K562 (cell line): Measurements from ENCODE around the gene LAMA5. TPM values are rescaled to one million over a fixed set of nuclear protein-coding genes. Genes with fewer than 3 reads are reported as not detected.

Experiments
- ATAC-seq: fragments of 200-7000 bp; cut with Tn5 transposase; 3 replicates; pipeline ENCODE4 v1.9.1; 2020; ENCODE audit warnings: moderate library complexity
- BruUV-seq: library from RNA; stranded (reverse); fragments of 400-500 nt; replicated peaks from 2 replicates; lab custom pipeline; 2021; lab: Mats Ljungman, UMichigan
- CTCF ChIA-PET: fragments of 300-600 bp; formaldehyde crosslinking; extraction: SDS; loops from one replicate; lab custom pipeline; 2021; ENCODE audit warnings: low intra/inter-chr PET ratio; lab: Yijun Ruan, JAX
- POLR2A ChIA-PET: fragments of 300-600, 350-650 bp; sonication (Branson Sonifier 250); formaldehyde crosslinking; extraction: SDS; loops from one replicate; lab custom pipeline; 2021; ENCODE audit warnings: antibody characterized with exemption, inconsistent platforms; lab: Yijun Ruan, JAX
- DNase-seq, 4 experiments: peaks; one replicate each; pipeline versions ENCODE4 v3.0.0 to v3.0.0-alpha.2; 2011 to 2018; ENCODE audit warnings: low spot score in 3 of 4, mixed read lengths in 3 of 4; ENCODE audit errors: extremely low read depth in 1 of 4
- FAIRE-seq: peaks from 2 replicates; lab custom pipeline; 2011; peaks lifted over from hg19 to GRCh38; lab: Jason Lieb, UNC
- H2AFZ ChIP-seq: 2 replicates; pipeline ENCODE4 v1.6.0; 2011; ENCODE audit warnings: low read depth, low read length, control low read depth, inconsistent platforms
- H3K27ac ChIP-seq: fragments of 200-600 bp; 3 replicates; pipeline ENCODE4 v1.8.0; 2011; ENCODE audit warnings: low read depth, mild to moderate bottlenecking, control low read depth, inconsistent platforms, low read length, moderate library complexity, mixed read lengths; ENCODE audit errors: extremely low read depth
- H3K27me3 ChIP-seq, 2 experiments: fragments of 300-600 bp in 1 of 2; 2 replicates in 1 of 2; 3 replicates in 1 of 2; pipeline versions ENCODE4 v1.6.0 to v1.8.0; 2011; ENCODE audit warnings: inconsistent platforms in 2 of 2, low read length in 2 of 2, mild to moderate bottlenecking in 1 of 2, mixed read lengths in 1 of 2, moderate library complexity in 1 of 2; ENCODE audit not compliant: control insufficient read depth in 2 of 2, insufficient read depth in 2 of 2
- H3K36me3 ChIP-seq: fragments of 300-600 bp; 3 replicates; pipeline ENCODE4 v1.8.0; 2011; ENCODE audit warnings: mild to moderate bottlenecking, low read length, inconsistent platforms; ENCODE audit not compliant: control insufficient read depth, insufficient read depth
- H3K4me1 ChIP-seq, 2 experiments: fragments of 200-600 bp in 1 of 2; replicated peaks in 1 of 2; 2 replicates in 1 of 2; 3 replicates in 1 of 2; pipeline versions ENCODE4 v1.5.1 to v1.8.0; 2011; ENCODE audit warnings: inconsistent platforms in 2 of 2, low read length in 2 of 2, mild to moderate bottlenecking in 1 of 2, mixed read lengths in 1 of 2, moderate library complexity in 1 of 2; ENCODE audit not compliant: control insufficient read depth in 2 of 2, insufficient read depth in 2 of 2
- H3K4me2 ChIP-seq: 2 replicates; pipeline ENCODE4 v1.6.1; 2011; ENCODE audit warnings: low read length, control low read depth, inconsistent platforms, mixed read lengths; ENCODE audit not compliant: insufficient read depth
- H3K4me3 ChIP-seq: fragments of 200-600 bp; sonication (generic), shearing (Covaris generic); 2 replicates; pipeline ENCODE4 v1.5.1; 2016; ENCODE audit warnings: control low read depth, inconsistent platforms
- H3K79me2 ChIP-seq: fragments of 200-600 bp; 3 replicates; pipeline ENCODE4 v1.8.0; 2011; ENCODE audit warnings: low read length, inconsistent platforms; ENCODE audit not compliant: control insufficient read depth, insufficient read depth
- H3K9ac ChIP-seq, 2 experiments: 2 replicates each; pipeline versions ENCODE4 v1.6.0 to v1.6.1; 2011; ENCODE audit warnings: low read depth in 2 of 2, low read length in 2 of 2, control low read depth in 1 of 2, inconsistent platforms in 1 of 2, mild to moderate bottlenecking in 1 of 2, mixed read lengths in 1 of 2; ENCODE audit not compliant: insufficient read depth in 1 of 2
- H3K9me1 ChIP-seq: one replicate; pipeline ENCODE4 v1.6.0; 2011; ENCODE audit warnings: inconsistent platforms, mild to moderate bottlenecking, low read length, moderate library complexity; ENCODE audit not compliant: control insufficient read depth, insufficient read depth
- H3K9me3 ChIP-seq: replicated peaks from 2 replicates; pipeline ENCODE4 v1.5.1; 2011; ENCODE audit warnings: low read depth, low read length, inconsistent platforms; ENCODE audit not compliant: control insufficient read depth, insufficient read depth
- H4K20me1 ChIP-seq: replicated peaks from 2 replicates; pipeline ENCODE4 v1.6.1; 2011; ENCODE audit warnings: low read length, inconsistent platforms, mixed read lengths; ENCODE audit not compliant: control insufficient read depth, insufficient read depth
- CBFA2T3 ChIP-seq: fragments of 450-650 bp; IDR thresholded peaks from 2 replicates; pipeline ENCODE4 v1.6.1; 2017
- CREM ChIP-seq: IDR thresholded peaks from 2 replicates; pipeline ENCODE4 v1.6.1; 2014; ENCODE audit warnings: antibody characterized with exemption, low read depth
- CTBP1 ChIP-seq: fragments of 450-650 bp; IDR thresholded peaks from 2 replicates; pipeline ENCODE4 v1.6.1; 2016; ENCODE audit warnings: borderline replicate concordance
- EGR1 ChIP-seq: fragments of 450-650 bp; conservative IDR thresholded peaks from 2 replicates; pipeline ENCODE4 v1.6.1; 2017; ENCODE audit warnings: mild to moderate bottlenecking
- ESRRA ChIP-seq: fragments of 450-650 bp; IDR thresholded peaks from 2 replicates; pipeline ENCODE4 v1.6.1; 2014; ENCODE audit warnings: low read depth, mild to moderate bottlenecking, moderate library complexity, borderline replicate concordance
- EWSR1 ChIP-seq: fragments of 450-650 bp; IDR thresholded peaks from 2 replicates; pipeline ENCODE4 v1.6.1; 2018; ENCODE audit warnings: borderline replicate concordance, mild to moderate bottlenecking, low read depth, moderate library complexity; ENCODE audit not compliant: partially characterized antibody
- FOSL1 ChIP-seq: fragments of 200-800 bp; sonication (Bioruptor generic); conservative IDR thresholded peaks from 2 replicates; pipeline ENCODE4 v1.6.1; 2016; ENCODE audit warnings: missing genetic modification characterization, missing compliant biosample characterization
- FOXM1 ChIP-seq, 2 experiments: fragments of 450-650 bp in 1 of 2; sonication (generic) in 1 of 2; formaldehyde crosslinking in 1 of 2; IDR thresholded peaks; 2 replicates each; pipeline versions ENCODE4 v1.6.1 to v1.9.0; 2017 to 2022; ENCODE audit warnings: low read depth in 2 of 2, mild to moderate bottlenecking in 2 of 2, missing genetic modification reagents in 1 of 2, moderate library complexity in 1 of 2
- HDAC8 ChIP-seq: fragments of 450-650 bp; IDR thresholded peaks from 2 replicates; pipeline ENCODE4 v1.6.1; 2016; ENCODE audit warnings: mild to moderate bottlenecking, missing genetic modification characterization, moderate library complexity, missing compliant biosample characterization
- HMG20B ChIP-seq: fragments of 250-450 bp; sonication (Bioruptor Pico); IDR thresholded peaks from 2 replicates; pipeline ENCODE4 v1.5.0; 2021; ENCODE audit warnings: mild to moderate bottlenecking
- JUND ChIP-seq, 2 experiments: IDR thresholded peaks; 2 replicates in 1 of 2; 3 replicates in 1 of 2; pipeline ENCODE4 v1.6.1; 2011; ENCODE audit warnings: borderline replicate concordance in 2 of 2, low read depth in 2 of 2, low read length in 2 of 2, improper control_type of control experiment in 1 of 2, missing biosample characterization in 1 of 2, missing genetic modification characterization in 1 of 2, missing genetic modification reagents in 1 of 2
- MTA1 ChIP-seq: fragments of 450-650 bp; IDR thresholded peaks from 2 replicates; pipeline ENCODE4 v1.6.1; 2017; ENCODE audit warnings: borderline replicate concordance
- NFE2 ChIP-seq: IDR thresholded peaks from 2 replicates; pipeline ENCODE4 v1.6.1; 2014; ENCODE audit warnings: antibody characterized with exemption, low read depth
- NR2C1 ChIP-seq, 2 experiments: fragments of 450-650 bp; IDR thresholded peaks; 2 replicates each; pipeline ENCODE4 v1.6.1; 2017; ENCODE audit warnings: mild to moderate bottlenecking in 2 of 2, antibody characterized with exemption in 1 of 2, inconsistent platforms in 1 of 2, missing compliant biosample characterization in 1 of 2, missing genetic modification characterization in 1 of 2
- POLR2G ChIP-seq: fragments of 200-400 bp; formaldehyde crosslinking; IDR thresholded peaks from 2 replicates; pipeline ENCODE4 v1.6.1; 2017; ENCODE audit warnings: low read depth, mild to moderate bottlenecking, antibody characterized with exemption, low read length, moderate library complexity
- SMARCE1 ChIP-seq: fragments of 450-650 bp; IDR thresholded peaks from 2 replicates; pipeline ENCODE4 v1.7.1; 2016; ENCODE audit warnings: mild to moderate bottlenecking
- SP2 ChIP-seq: IDR thresholded peaks from 2 replicates; pipeline ENCODE4 v1.6.1; 2011; ENCODE audit warnings: mild to moderate bottlenecking, low read depth, low read length, moderate library complexity; ENCODE audit not compliant: poor library complexity, severe bottlenecking; ENCODE audit errors: extremely low read depth
- ZBTB7A ChIP-seq: IDR thresholded peaks from 2 replicates; pipeline ENCODE4 v1.6.1; 2011; ENCODE audit warnings: low read depth, mild to moderate bottlenecking, low read length, moderate library complexity, borderline replicate concordance; ENCODE audit not compliant: control insufficient read depth
- ZNF23 ChIP-seq: fragments of 250-450 bp; sonication (Bioruptor Pico); IDR thresholded peaks from 2 replicates; pipeline ENCODE4 v1.4.0; 2020; ENCODE audit warnings: mild to moderate bottlenecking
- ZNF444 ChIP-seq: fragments of 250-450 bp; sonication (Bioruptor Pico); IDR thresholded peaks from 2 replicates; pipeline ENCODE4 v1.4.0; 2020; ENCODE audit warnings: mild to moderate bottlenecking, moderate library complexity
- WGBS: fragments of 100-300 bp; shearing (Covaris generic); methylation state at CpG from one replicate; pipeline ENCODE4 v1.1.6; 2016; ENCODE audit warnings: low coverage, mixed read lengths; ENCODE audit not compliant: insufficient coverage; ENCODE audit errors: missing lambda C conversion rate; 5-methylcytosine and 5-hydroxymethylcytosine counted together
- in situ Hi-C: fragments of 300-500 bp; cut with MboI; formaldehyde crosslinking; loops from 4 replicates; pipeline ENCODE4 v1.15.0; 2018; ENCODE audit warnings: inconsistent platforms, mixed read lengths
- intact Hi-C: fragments of 100-400 bp; cut with micrococcal nuclease; formaldehyde crosslinking; loops from 2 replicates; pipeline ENCODE4 v1.14.2; 2022
- polyA plus RNA-seq, 8 experiments: library from polyadenylated mRNA; depleted of rRNA in 4 of 8; stranded (reverse) in 5 of 8; unstranded in 3 of 8; fragments of >200 nt; fragmentation: Nextera tagmentation in 2 of 8; fragmentation: Illumina TruSeq in 1 of 8; extraction: Ambion mirVana in 2 of 8; extraction: Trizol in 1 of 8; gene quantifications; 2 replicates each; pipeline versions ENCODE4 v1.2.1 to v1.2.3, GENCODE V29; 2011 to 2014; ENCODE audit warnings: inconsistent platforms in 1 of 8, missing spikeins in 1 of 8
- total RNA-seq, 7 experiments: library from RNA; depleted of rRNA in 6 of 7; stranded (reverse); fragments of >200 nt in 6 of 7; fragmentation: Illumina TruSeq in 2 of 7; extraction: Trizol in 2 of 7; gene quantifications; 2 replicates each; pipeline versions ENCODE4 v1.2.1 to v1.2.3, GENCODE V29; 2011 to 2021; ENCODE audit warnings: low replicate concordance in 1 of 7
- TF ChIP-seq, protein P1 (sequence below): sonication (generic); formaldehyde crosslinking; IDR thresholded peaks from 2 replicates; pipeline ENCODE4 v1.9.0; 2022; ENCODE audit warnings: mild to moderate bottlenecking, missing genetic modification reagents

LAMA5 gene
- total and polyA plus RNA-seq, 9 of the 15 experiments (the other 6 are each of a cell fraction or from before 2014, with no cell fraction given) = 0.31 to 101 (median 7.8) TPM

DNA sequence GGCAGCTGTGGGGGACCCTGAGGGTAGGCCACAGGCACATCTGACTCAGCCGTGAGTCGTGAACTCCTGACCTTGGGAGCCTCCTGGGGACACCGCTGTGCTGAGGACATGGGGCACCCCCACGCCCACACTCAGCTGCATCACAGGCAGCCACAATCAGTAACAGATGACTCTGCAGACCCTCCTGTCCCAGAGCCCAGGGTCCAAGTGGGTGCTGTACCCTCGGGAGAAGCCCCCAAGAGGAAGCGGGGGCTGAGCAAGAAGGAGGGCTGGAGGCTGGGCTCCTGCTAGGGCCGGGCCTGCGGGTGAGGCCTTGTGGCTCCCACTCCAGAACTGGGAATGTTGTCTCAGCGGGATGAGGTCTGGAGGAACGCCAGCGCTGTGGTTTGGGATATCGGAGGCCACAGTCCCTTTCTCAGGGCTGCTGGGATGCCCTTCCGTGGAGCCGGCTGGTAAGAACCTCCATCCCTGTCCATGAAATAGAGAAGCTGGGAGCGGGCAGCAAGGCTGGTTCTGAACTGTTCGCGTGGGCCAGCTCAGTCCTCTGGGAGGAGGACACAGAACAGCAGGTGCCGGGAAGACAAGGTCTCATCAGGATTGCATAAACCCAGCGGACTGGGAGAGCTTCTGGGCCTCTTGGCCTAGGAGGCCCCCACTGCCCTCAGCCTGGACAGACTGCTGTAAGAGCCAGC is 3.1 kb upstream of the LAMA5 start:
- WGBS = 55% methylated on average over 19 of the region's 19 CpGs
- no peaks in the 10 kb centered on the region for H3K9me3 ChIP-seq
- DNase-seq (peak; percentile 45 to 64 (median 48)), FAIRE-seq (peak; percentile 79), ATAC-seq (no peak)
- H3K4me2 ChIP-seq = 0 out of 2 replicates have a peak overlapping the region, but pooled peaks have one; percentile 5
- H3K4me3 ChIP-seq = no peak overlapping the region
- H3K4me1 ChIP-seq = peaks cover 39 to 91% of the 10 kb centered on the region in 2 experiments
- H3K27ac ChIP-seq = no peak overlapping the region
- H3K36me3 ChIP-seq = 0 out of 3 replicates have a peak, but pooled peaks cover under 1% of the 10 kb centered on the region
- H2AFZ ChIP-seq = no peak overlapping the region
- H3K79me2 ChIP-seq = peaks cover 18% of the 10 kb centered on the region
- 0 out of 2 replicates have a peak, but pooled peaks cover under 1% of the 10 kb centered on the region for H4K20me1 ChIP-seq
- intact Hi-C loops = no loop called here
- no peaks in the 10 kb centered on the region for H3K27me3 ChIP-seq
- in situ Hi-C loops = no loop called here
- H3K9ac ChIP-seq = peak overlapping the region in 1 of 2 experiments; percentile 82; a peak in 2 of 4 replicates
- H3K9me1 ChIP-seq = no peaks in the 10 kb centered on the region
- CTCF ChIA-PET = no interaction called here
- POLR2A ChIA-PET = no interaction called here
- no TSS peak for BruUV-seq
- peak; percentile 63 for TF ChIP-seq ESRRA
- TF ChIP-seq CBFA2T3 = peak; percentile 62
- TF ChIP-seq ZNF444 (CRISPR knock-in tag) = no peak
- TF ChIP-seq FOSL1 = peak; percentile 62
- TF ChIP-seq HDAC8 = no peak
- 0 out of 2 replicates have a peak, but pooled peaks have one; percentile 16 for TF ChIP-seq CTBP1
- TF ChIP-seq, protein P1, sequence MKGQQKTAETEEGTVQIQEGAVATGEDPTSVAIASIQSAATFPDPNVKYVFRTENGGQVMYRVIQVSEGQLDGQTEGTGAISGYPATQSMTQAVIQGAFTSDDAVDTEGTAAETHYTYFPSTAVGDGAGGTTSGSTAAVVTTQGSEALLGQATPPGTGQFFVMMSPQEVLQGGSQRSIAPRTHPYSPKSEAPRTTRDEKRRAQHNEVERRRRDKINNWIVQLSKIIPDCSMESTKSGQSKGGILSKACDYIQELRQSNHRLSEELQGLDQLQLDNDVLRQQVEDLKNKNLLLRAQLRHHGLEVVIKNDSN (CRISPR knock-in tag) = peak; percentile 33; the same call in 1 of the 2 replicates
- TF ChIP-seq JUND (IDR thresholded peaks at IDR 0.05; ENCODE audit: borderline replicate concordance, low read depth, low read length) = peak; percentile 27; the same call in 1 of the 2 replicates
- no peak for TF ChIP-seq JUND (tag; IDR thresholded peaks at IDR 0.05; ENCODE audit: borderline replicate concordance, low read depth, low read length)
- TF ChIP-seq NFE2 = 0 out of 2 replicates have a peak, but pooled peaks have one; percentile 6
- no peak for TF ChIP-seq EWSR1
- TF ChIP-seq SP2 = no peak
- no peak for TF ChIP-seq FOXM1 (IDR thresholded peaks at IDR 0.05; ENCODE audit: low read depth)
- TF ChIP-seq FOXM1 (CRISPR knock-in tag; IDR thresholded peaks at IDR 0.05; ENCODE audit: low read depth) = no peak
- no peak for TF ChIP-seq ZNF23 (CRISPR knock-in tag)
- peak; percentile 71 for TF ChIP-seq ZBTB7A
- no peak for TF ChIP-seq SMARCE1
- no peak for TF ChIP-seq HMG20B (CRISPR knock-in tag)
- peak; percentile 52 for TF ChIP-seq CREM
- no peak for TF ChIP-seq MTA1
- no peak for TF ChIP-seq NR2C1 (IDR thresholded peaks at IDR 0.05)
- TF ChIP-seq NR2C1 (tag; IDR thresholded peaks at IDR 0.05) = 0 out of 2 replicates have a peak, but pooled peaks have one; percentile 19
- TF ChIP-seq POLR2G = 0 out of 2 replicates have a peak, but pooled peaks have one; percentile 13
- peak; percentile 81 for TF ChIP-seq EGR1
